CD4-positive, alpha-beta T cell treated with Interleukin-10 for 1 hour (primary cell): ENCODE measurements around the gene SYNJ2BP.

Source experiments
- DNase-seq: peaks from one replicate; pipeline ENCODE4 v3.0.0-alpha.2; 2020

SYNJ2BP gene

DNA sequence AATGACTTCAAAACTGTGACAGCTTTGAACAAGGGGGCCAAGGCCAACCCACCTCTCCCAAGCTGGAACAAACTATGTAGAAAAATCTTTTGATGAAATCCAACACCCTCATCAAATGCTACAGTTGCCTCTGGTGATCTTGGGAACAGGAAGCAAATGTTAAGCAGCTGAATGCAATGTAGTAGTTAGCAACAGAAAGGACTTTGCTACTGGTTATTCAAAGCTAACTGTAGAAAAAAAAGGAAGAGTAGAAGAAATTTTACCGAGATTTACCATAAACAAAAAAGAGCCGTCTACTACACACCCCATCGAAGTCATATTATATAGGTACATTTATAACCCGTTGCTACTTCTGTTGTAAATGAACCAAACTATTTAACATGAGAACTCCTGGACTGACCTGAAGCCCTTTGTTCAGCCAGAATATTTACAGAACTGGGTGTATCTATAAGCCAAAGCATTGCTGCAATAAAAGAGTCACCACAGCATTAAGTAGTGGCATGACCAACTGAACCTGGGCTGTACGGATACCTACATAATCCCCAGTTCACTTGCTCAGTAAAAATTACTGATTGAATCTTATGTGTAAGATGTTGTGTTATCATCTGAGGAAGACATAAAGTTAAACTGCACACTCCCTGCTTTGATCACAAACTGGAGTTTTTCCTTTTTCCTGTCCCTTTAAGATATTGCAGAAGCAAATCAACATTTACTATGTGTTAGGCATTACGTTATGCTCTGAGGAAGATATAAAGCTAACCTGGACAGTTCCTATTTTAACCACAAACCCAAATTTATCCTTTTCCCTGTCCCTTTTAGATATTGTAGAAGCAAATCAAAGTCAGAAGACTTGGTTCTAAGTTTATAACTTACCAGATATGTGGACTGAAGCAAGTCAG is 25.1 kb downstream of the SYNJ2BP start:
- no peak for DNase-seq

DNA sequence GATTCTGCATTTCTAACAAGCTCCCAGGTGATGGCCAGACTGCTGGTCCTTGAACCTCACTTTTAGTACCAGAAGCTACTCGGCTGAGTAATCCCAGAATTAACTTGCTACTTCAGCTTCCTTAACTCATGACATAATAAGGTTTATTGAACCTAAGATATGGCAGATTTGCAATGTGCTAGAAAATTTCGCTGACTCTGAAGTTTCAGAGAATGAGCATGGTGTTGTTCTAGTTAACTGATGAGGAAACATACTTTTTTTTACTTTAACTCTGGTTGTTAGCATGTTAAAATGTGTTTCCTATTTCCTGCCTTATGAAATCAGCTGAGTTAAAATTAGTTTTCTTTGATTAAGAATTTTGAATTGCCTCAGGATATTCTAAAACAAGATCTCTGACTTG is 34.4 kb downstream of the SYNJ2BP start:
- no peak for DNase-seq

DNA sequence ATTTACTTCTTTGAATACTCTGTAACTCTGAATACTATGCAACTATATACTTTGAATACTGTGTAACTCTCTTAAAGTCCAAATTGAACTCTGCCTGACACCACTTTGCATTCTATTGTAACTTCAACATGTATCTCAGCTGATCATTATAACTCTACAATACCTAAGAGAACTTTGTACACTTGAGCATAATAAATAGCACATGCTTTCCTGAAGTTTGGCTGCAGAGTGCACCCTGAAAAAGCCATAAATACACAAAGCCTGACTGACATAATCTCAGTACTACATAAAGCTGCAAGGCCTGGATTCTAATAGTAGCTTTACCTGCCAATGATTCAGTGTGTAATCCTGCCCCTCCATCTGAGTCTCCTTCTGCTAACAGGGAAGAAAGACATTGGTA is 36.1 kb downstream of the SYNJ2BP start:
- DNase-seq = no peak

DNA sequence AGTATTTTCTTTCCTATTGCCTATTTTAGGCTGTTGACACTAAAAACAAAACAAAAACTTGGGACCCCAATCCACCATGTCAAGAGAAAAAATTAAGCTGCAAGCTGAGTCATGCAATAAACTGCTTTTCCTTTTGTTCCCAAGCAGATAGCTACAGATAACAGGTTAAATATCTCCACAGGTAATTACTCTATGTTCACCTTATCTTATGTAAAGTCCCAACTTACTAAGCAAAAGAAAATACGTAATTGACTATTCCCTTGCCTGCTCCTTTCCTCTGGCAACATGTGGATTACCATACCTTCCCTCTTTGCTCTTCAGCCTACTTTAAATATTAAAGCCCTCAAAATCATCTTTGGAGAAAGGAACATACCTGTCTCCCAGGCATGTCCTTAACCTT is 38.2 kb downstream of the SYNJ2BP start:
- DNase-seq = no peak
